PC-3 (cell line): ENCODE data around the gene SMYD3. TPM values are rescaled to one million over a fixed set of nuclear protein-coding genes. Genes with fewer than 3 reads are reported as not detected.

Source experiments
- ATAC-seq: fragments of 200-7000 bp; cut with Tn5 transposase; 2 replicates; pipeline ENCODE4 v1.9.1; 2020; ENCODE audit warnings: mild to moderate bottlenecking, moderate library complexity
- BruUV-seq: library from RNA; stranded (reverse); fragments of 400-500 nt; replicated peaks from 2 replicates; lab custom pipeline; 2021; lab: Mats Ljungman, UMichigan
- CTCF ChIA-PET: fragments of 300-600 bp; sonication (Branson Sonifier 250); formaldehyde crosslinking; loops from one replicate; lab custom pipeline; 2022; ENCODE audit warnings: antibody characterized with exemption; lab: Charles Lee
- POLR2A ChIA-PET: fragments of 300-600 bp; sonication (Branson Sonifier 250); formaldehyde crosslinking; loops from one replicate; lab custom pipeline; 2022; ENCODE audit warnings: antibody characterized with exemption; ENCODE audit not compliant: unreplicated experiment; lab: Charles Lee
- DNase-seq: peaks from one replicate; pipeline ENCODE4 v3.0.0-alpha.2; 2015
- H2AFZ ChIP-seq: fragments of 300-600 bp; sonication (generic); 2 replicates; pipeline ENCODE4 v1.6.0; 2016; ENCODE audit warnings: antibody characterized with exemption, low read length
- H3F3A ChIP-seq: fragments of 300-600 bp; sonication (generic); one replicate; pipeline ENCODE4 v1.6.0; 2017; ENCODE audit warnings: antibody characterized with exemption, low read length, control low read depth, mild to moderate bottlenecking; ENCODE audit not compliant: unreplicated experiment
- H3K27ac ChIP-seq: fragments of 300-600 bp; sonication (generic); 2 replicates; pipeline ENCODE4 v1.5.1; 2016; ENCODE audit warnings: mild to moderate bottlenecking, low read length
- H3K27me3 ChIP-seq: fragments of 300-600 bp; sonication (generic); 2 replicates; pipeline ENCODE4 v1.6.1; 2016; ENCODE audit warnings: low read length, mixed read lengths
- H3K36me3 ChIP-seq: fragments of 300-600 bp; sonication (generic); 2 replicates; pipeline ENCODE4 v1.6.1; 2016; ENCODE audit warnings: low read depth, mixed run types, low read length, mixed read lengths
- H3K4me1 ChIP-seq: fragments of 300-600 bp; sonication (generic); 2 replicates; pipeline ENCODE4 v1.5.1; 2016; ENCODE audit warnings: low read length; ENCODE audit not compliant: insufficient read depth
- H3K4me2 ChIP-seq: fragments of 300-600 bp; sonication (generic); 2 replicates; pipeline ENCODE4 v1.6.0; 2016; ENCODE audit warnings: low read length
- H3K4me3 ChIP-seq: fragments of 300-600 bp; sonication (generic); 2 replicates; pipeline ENCODE4 v1.5.1; 2016; ENCODE audit warnings: mild to moderate bottlenecking, low read length, mixed read lengths
- H3K79me2 ChIP-seq: fragments of 300-600 bp; sonication (generic); 2 replicates; pipeline ENCODE4 v1.6.1; 2017; ENCODE audit warnings: low read length, mixed read lengths
- H3K9ac ChIP-seq: fragments of 300-600 bp; sonication (generic); 2 replicates; pipeline ENCODE4 v1.6.0; 2016; ENCODE audit warnings: mild to moderate bottlenecking, low read length
- H3K9me2 ChIP-seq: fragments of 300-600 bp; sonication (generic); replicated peaks from 2 replicates; pipeline ENCODE4 v1.6.1; 2016; ENCODE audit warnings: mixed run types, low read length, mixed read lengths
- H3K9me3 ChIP-seq: fragments of 300-600 bp; sonication (generic); 2 replicates; pipeline ENCODE4 v1.6.1; 2016; ENCODE audit warnings: low read length, mixed read lengths
- H4K20me1 ChIP-seq: fragments of 300-600 bp; sonication (generic); 2 replicates; pipeline ENCODE4 v1.6.1; 2016; ENCODE audit warnings: low read length, mixed read lengths
- EZH2 ChIP-seq: fragments of 300-600 bp; sonication (generic); IDR thresholded peaks from one replicate; pipeline ENCODE4 v1.6.1; 2017; ENCODE audit warnings: antibody characterized with exemption, mild to moderate bottlenecking, low read length; ENCODE audit not compliant: unreplicated experiment
- EZH2phosphoT487 ChIP-seq: fragments of 300-600 bp; sonication (generic); IDR thresholded peaks from 2 replicates; pipeline ENCODE4 v1.6.1; 2018; ENCODE audit warnings: mild to moderate bottlenecking, antibody characterized with exemption, low read length, borderline replicate concordance
- intact Hi-C: fragments of 100-400 bp; cut with micrococcal nuclease; formaldehyde crosslinking; loops from 2 replicates; pipeline ENCODE4 v1.9.0; 2023
- total RNA-seq: library from RNA; depleted of rRNA; stranded (reverse); fragments of >200 nt; gene quantifications from 2 replicates; pipeline ENCODE4 v1.2.3, GENCODE V29; 2014
- TF ChIP-seq, protein P1 (sequence below): fragments of 300-600 bp; sonication (generic); conservative IDR thresholded peaks from 2 replicates; pipeline ENCODE4 v1.5.1; 2017; ENCODE audit warnings: antibody characterized with exemption, low read depth, mild to moderate bottlenecking, low read length

Gene SMYD3
- total RNA-seq, 1 experiment from 2014 or later = 33.0 TPM

DNA sequence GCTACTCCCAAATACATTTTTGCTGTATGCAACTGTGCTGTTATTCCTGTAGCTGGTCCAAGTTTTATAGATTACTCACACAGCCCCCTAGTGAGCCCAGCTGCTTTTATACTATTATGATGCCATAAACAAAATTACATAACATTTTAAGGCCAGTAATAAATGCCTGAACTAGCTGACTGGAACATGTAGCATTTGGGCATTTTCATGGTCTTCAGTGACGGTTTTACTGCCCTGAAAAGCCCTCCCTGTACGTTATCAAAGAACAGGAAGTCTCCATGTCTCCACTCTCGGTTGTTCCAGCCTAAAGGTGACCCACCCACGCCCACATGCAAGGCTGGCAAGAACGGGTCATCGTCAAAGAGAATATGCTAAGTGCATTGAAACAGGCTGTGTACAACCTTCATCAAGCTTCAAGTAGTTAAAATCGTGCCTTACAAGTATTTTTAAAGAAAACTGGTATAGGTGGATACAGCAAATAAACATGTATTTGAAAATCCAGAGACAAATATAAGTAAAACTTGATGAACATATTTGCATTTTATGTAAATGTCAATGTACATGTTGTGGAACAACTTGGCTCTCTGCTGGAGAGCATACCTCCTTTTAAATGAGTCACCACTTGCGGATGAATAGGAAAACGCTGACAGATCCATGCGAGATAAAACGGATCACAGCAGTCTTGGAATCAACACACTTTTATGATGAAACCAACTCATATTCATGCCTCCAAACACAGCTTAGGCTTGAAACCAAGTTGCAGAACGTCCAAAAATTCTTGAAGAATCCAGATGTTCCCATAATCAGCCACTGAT, 520.5 kb downstream of the SMYD3 start:
- TF ChIP-seq, protein P1, sequence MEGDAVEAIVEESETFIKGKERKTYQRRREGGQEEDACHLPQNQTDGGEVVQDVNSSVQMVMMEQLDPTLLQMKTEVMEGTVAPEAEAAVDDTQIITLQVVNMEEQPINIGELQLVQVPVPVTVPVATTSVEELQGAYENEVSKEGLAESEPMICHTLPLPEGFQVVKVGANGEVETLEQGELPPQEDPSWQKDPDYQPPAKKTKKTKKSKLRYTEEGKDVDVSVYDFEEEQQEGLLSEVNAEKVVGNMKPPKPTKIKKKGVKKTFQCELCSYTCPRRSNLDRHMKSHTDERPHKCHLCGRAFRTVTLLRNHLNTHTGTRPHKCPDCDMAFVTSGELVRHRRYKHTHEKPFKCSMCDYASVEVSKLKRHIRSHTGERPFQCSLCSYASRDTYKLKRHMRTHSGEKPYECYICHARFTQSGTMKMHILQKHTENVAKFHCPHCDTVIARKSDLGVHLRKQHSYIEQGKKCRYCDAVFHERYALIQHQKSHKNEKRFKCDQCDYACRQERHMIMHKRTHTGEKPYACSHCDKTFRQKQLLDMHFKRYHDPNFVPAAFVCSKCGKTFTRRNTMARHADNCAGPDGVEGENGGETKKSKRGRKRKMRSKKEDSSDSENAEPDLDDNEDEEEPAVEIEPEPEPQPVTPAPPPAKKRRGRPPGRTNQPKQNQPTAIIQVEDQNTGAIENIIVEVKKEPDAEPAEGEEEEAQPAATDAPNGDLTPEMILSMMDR = no peak
- no peak for TF ChIP-seq EZH2phosphoT487
- no peak for TF ChIP-seq EZH2
- DNase-seq (peak; percentile 78), ATAC-seq (peak; percentile 87)
- no peaks in the 10 kb centered on the region for H3K27me3 ChIP-seq
- no peaks in the 10 kb centered on the region for H3K9me3 ChIP-seq
- H3K4me2 ChIP-seq = peak overlapping the region; percentile 29; the same call in 1 of the 2 replicates
- BruUV-seq = no TSS peak
- H3K4me1 ChIP-seq = peaks cover 18% of the 10 kb centered on the region
- no peak overlapping the region for H2AFZ ChIP-seq
- CTCF ChIA-PET = no interaction called here
- H3K9ac ChIP-seq = no peak overlapping the region
- POLR2A ChIA-PET = interaction anchor here (0.6 kb wide), 1 partner anchor 14 kb away, joined by 3 read pairs; no protein-coding TSS in a partner anchor
- no peaks in the 10 kb centered on the region for H4K20me1 ChIP-seq
- H3K4me3 ChIP-seq = no peak overlapping the region
- intact Hi-C loops = no loop called here
- H3K9me2 ChIP-seq = no peaks in the 10 kb centered on the region
- no peaks in the 10 kb centered on the region for H3K36me3 ChIP-seq
- no peaks in the 10 kb centered on the region for H3F3A ChIP-seq
- H3K27ac ChIP-seq = no peak overlapping the region
- H3K79me2 ChIP-seq = no peaks in the 10 kb centered on the region

DNA sequence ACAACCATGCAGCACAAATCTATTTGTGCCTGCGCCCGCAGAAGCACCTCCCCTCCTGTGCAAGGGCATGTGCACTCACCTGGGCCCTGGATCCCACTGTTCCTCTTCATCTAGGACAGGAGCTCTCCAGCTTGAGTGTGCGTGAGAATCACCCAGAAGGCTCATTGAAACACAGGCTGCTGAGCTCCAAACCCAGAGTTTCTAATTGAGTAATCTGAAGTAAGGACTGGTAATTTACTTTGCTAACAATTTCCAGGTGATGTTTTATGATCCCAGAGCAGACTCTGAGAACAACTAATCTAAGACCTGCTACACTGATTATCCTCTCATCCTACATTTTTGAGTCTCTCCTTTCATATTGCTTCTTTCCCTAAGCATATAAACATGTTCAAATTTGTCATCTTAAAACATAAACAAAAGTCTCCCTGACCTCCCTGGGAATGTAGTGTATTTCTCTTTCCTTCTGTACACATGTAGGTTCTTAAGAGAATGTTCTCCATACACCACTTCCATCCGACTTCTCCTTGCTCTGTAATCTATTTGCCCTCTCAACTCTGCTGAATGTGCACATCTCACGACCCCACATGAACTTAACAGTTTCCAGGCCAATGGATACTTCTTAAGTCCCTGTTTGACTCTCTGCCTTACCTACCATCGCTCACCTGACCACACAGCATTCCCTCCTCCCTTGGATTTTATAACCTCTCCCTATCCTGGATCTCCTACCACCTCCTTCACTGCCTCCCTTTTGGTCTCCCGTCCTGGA, 522.5 kb downstream of the SMYD3 start:
- Histone ChIP-seq H2AFZ (no peak overlapping the region), H3F3A (no peaks in the 10 kb centered on the region), H3K36me3 (no peaks in the 10 kb centered on the region), H3K27ac (no peak overlapping the region), H3K9ac (no peak overlapping the region), H3K9me3 (no peaks in the 10 kb centered on the region), H3K4me1 (peaks cover 18% of the 10 kb centered on the region), H3K9me2 (no peaks in the 10 kb centered on the region), H3K4me3 (no peak overlapping the region), H3K79me2 (no peaks in the 10 kb centered on the region), H3K27me3 (no peaks in the 10 kb centered on the region), H3K4me2 (no peak overlapping the region), H4K20me1 (no peaks in the 10 kb centered on the region)
- CTCF ChIA-PET = no interaction called here
- POLR2A ChIA-PET = no interaction called here
- DNase-seq (no peak), ATAC-seq (no peak)
- BruUV-seq = no TSS peak
- intact Hi-C loops = no loop called here
- TF ChIP-seq EZH2 = no peak
- TF ChIP-seq, protein P1 = no peak
- TF ChIP-seq EZH2phosphoT487 = no peak
